Fibroblast of lung (primary cell): ENCODE results near the gene STMN1. TPM values are rescaled to one million over a fixed set of nuclear protein-coding genes. Genes with fewer than 3 reads are reported as not detected.

Source experiments
- DNase-seq, 2 donors: peaks; one replicate each; pipeline versions ENCODE4 v3.0.0 to v3.0.0-alpha.2; 2010; ENCODE audit warnings: low read depth in 2 of 2
- H2AFZ ChIP-seq: 2 replicates; pipeline ENCODE4 v1.5.1; 2012; ENCODE audit warnings: low read length, control low read depth, inconsistent platforms
- H3K27ac ChIP-seq: 2 replicates; pipeline ENCODE4 v1.5.1; 2011; ENCODE audit warnings: low read length, control low read depth; ENCODE audit not compliant: insufficient read depth
- H3K27me3 ChIP-seq: 2 replicates; pipeline ENCODE4 v1.5.1; 2011; ENCODE audit warnings: mild to moderate bottlenecking, low read length; ENCODE audit not compliant: control insufficient read depth, insufficient read depth
- H3K36me3 ChIP-seq: 2 replicates; pipeline ENCODE4 v1.5.1; 2011; ENCODE audit warnings: low read length; ENCODE audit not compliant: control insufficient read depth, insufficient read depth
- H3K4me1 ChIP-seq: 2 replicates; pipeline ENCODE4 v1.5.1; 2011; ENCODE audit warnings: low read length; ENCODE audit not compliant: control insufficient read depth, insufficient read depth; ENCODE audit errors: extremely low read depth
- H3K4me2 ChIP-seq: 2 replicates; pipeline ENCODE4 v1.5.1; 2011; ENCODE audit warnings: low read length, control low read depth; ENCODE audit not compliant: insufficient read depth; ENCODE audit errors: extremely low read depth
- H3K4me3 ChIP-seq, 4 experiments: fragments of 200-600 bp in 1 of 4; sonication (generic) in 1 of 4; replicated peaks in 1 of 4; 2 replicates each; pipeline ENCODE4 v1.5.1; 2011 to 2016; ENCODE audit warnings: low read length in 4 of 4, low read depth in 3 of 4, mild to moderate bottlenecking in 3 of 4, control low read depth in 2 of 4, inconsistent platforms in 1 of 4, mixed read lengths in 1 of 4; ENCODE audit not compliant: insufficient read depth in 1 of 4; ENCODE audit errors: control extremely low read depth in 1 of 4
- H3K79me2 ChIP-seq: 2 replicates; pipeline ENCODE4 v1.5.1; 2012; ENCODE audit warnings: mild to moderate bottlenecking, low read length, inconsistent platforms; ENCODE audit not compliant: control insufficient read depth, insufficient read depth
- H3K9ac ChIP-seq: 2 replicates; pipeline ENCODE4 v1.5.1; 2011; ENCODE audit warnings: mild to moderate bottlenecking, low read length, control low read depth; ENCODE audit not compliant: insufficient read depth
- H3K9me3 ChIP-seq: 2 replicates; pipeline ENCODE4 v1.5.1; 2012; ENCODE audit warnings: low read depth, low read length; ENCODE audit not compliant: control insufficient read depth, insufficient read depth
- H4K20me1 ChIP-seq: 2 replicates; pipeline ENCODE4 v1.5.1; 2011; ENCODE audit warnings: low read length; ENCODE audit not compliant: control insufficient read depth, insufficient read depth; ENCODE audit errors: extremely low read depth
- EZH2 ChIP-seq: IDR thresholded peaks from 2 replicates; pipeline ENCODE4 v1.5.1; 2012; ENCODE audit warnings: low read length, control low read depth, mild to moderate bottlenecking; ENCODE audit errors: missing control alignments
- polyA plus RNA-seq, 2 donors: library from polyadenylated mRNA; depleted of rRNA in 1 of 2; stranded (reverse) in 1 of 2; unstranded in 1 of 2; fragments of >200 nt; gene quantifications; 2 replicates each; pipeline ENCODE4 v1.2.1, GENCODE V29; 2011 to 2012; ENCODE audit warnings: missing spikeins in 1 of 2
- total RNA-seq: library from RNA; depleted of rRNA; stranded (reverse); fragments of >200 nt; gene quantifications from 2 replicates; pipeline ENCODE4 v1.2.1, GENCODE V29; 2014
- TF ChIP-seq, protein P1 (sequence below), 2 donors: IDR thresholded peaks in 1 of 2; conservative IDR thresholded peaks in 1 of 2; 1 replicate in 1 of 2; 2 replicates in 1 of 2; pipeline ENCODE4 v1.5.1; 2011 to 2012; ENCODE audit warnings: low read length in 2 of 2, control low read depth in 1 of 2, inconsistent platforms in 1 of 2, low read depth in 1 of 2, mild to moderate bottlenecking in 1 of 2

The STMN1 gene
- total and polyA plus RNA-seq, 2 donors (not counting 1 experiment from before 2014, with no cell fraction given), result 90.7 to 94.7 TPM

DNA sequence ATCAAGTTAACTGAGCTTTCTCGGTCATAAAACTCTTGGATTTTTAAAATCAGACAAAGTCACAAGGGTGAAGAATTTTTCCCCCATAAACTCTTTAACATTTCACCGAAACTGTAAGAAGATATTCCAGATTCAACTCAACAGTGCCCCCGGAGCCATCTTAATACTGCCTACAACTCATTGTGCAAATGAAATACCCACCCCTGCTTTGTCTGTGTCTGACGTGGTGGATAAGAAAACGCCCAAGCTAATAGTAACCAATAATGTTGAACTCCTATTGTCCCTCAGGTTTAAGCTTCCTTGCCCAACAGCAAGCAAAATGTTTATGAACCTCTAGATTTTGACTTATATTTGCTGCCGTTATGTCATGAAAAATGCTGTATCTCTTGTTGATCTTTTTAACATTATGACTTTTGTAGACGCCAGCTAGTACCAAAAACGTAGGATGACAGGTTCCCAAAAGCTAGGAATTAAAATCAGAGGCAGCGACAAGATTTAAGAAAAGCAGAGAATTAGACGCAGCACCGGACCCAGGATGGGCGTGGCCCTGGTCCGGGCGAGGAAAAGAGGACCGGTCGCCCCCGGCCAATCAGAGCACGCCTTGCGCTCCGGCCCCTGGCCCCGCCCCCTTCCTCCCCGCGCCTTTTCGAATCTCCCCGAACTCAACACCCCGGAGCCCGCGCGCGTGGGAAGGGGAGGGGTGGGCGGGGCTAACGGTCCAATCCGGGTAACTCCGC lies 1.1 kb downstream of the STMN1 start:
- peak overlapping the region; percentile 60 to 86 (median 76) for H3K4me3 ChIP-seq
- TF ChIP-seq, protein P1, sequence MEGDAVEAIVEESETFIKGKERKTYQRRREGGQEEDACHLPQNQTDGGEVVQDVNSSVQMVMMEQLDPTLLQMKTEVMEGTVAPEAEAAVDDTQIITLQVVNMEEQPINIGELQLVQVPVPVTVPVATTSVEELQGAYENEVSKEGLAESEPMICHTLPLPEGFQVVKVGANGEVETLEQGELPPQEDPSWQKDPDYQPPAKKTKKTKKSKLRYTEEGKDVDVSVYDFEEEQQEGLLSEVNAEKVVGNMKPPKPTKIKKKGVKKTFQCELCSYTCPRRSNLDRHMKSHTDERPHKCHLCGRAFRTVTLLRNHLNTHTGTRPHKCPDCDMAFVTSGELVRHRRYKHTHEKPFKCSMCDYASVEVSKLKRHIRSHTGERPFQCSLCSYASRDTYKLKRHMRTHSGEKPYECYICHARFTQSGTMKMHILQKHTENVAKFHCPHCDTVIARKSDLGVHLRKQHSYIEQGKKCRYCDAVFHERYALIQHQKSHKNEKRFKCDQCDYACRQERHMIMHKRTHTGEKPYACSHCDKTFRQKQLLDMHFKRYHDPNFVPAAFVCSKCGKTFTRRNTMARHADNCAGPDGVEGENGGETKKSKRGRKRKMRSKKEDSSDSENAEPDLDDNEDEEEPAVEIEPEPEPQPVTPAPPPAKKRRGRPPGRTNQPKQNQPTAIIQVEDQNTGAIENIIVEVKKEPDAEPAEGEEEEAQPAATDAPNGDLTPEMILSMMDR (conservative IDR thresholded peaks at IDR 0.05 in 1 of 2, IDR thresholded peaks at IDR 0.05 in 1 of 2; ENCODE audit: low read depth in 1 of 2, low read length in 2 of 2), result peak in 1 of 2 donors; percentile 16
- TF ChIP-seq EZH2, result no peak
- peak overlapping the region; percentile 62 for H3K9ac ChIP-seq
- H3K36me3 ChIP-seq, result peaks cover 3% of the 10 kb centered on the region
- DNase-seq, result peak; percentile 87 to 89
- H2AFZ ChIP-seq, result peak overlapping the region; percentile 35
- H3K79me2 ChIP-seq, result peaks cover 37% of the 10 kb centered on the region
- H3K27ac ChIP-seq, result peak overlapping the region; percentile 72
- no peaks in the 10 kb centered on the region for H3K4me1 ChIP-seq
- H3K9me3 ChIP-seq, result no peaks in the 10 kb centered on the region
- H3K4me2 ChIP-seq, result peak overlapping the region; percentile 64
- H3K27me3 ChIP-seq, result no peaks in the 10 kb centered on the region
- H4K20me1 ChIP-seq, result no peaks in the 10 kb centered on the region

DNA sequence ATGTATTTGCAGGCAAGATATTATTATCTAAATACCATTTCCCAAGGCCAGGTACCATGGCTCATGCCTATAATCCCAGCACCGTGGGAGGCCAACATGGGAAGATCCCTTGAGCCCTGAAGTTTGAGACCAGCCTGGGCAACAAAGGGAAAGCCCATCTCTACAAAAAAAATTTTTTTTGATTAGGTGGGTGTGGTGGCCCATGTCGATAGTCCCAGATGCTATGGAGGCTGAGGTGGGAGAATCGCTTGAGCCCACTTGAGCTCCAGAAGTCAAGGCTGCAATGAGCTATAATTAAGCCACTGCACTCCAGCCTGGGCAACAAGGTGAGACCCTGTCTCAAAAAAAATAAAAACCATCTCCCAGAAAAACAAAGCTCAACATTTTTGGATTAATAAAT lies 2.2 kb downstream of the STMN1 start:
- Histone ChIP-seq H3K4me1 (no peaks in the 10 kb centered on the region), H3K9ac (no peak overlapping the region), H2AFZ (no peak overlapping the region), H4K20me1 (no peaks in the 10 kb centered on the region), H3K36me3 (peaks cover 3% of the 10 kb centered on the region), H3K9me3 (no peaks in the 10 kb centered on the region), H3K27me3 (no peaks in the 10 kb centered on the region), H3K4me2 (peak overlapping the region; percentile 64), H3K4me3 (peak overlapping the region; percentile 60 to 86 (median 76)), H3K79me2 (peaks cover 37% of the 10 kb centered on the region), H3K27ac (no peak overlapping the region)
- TF ChIP-seq, protein P1 (conservative IDR thresholded peaks at IDR 0.05 in 1 of 2, IDR thresholded peaks at IDR 0.05 in 1 of 2; ENCODE audit: low read depth in 1 of 2, low read length in 2 of 2), result no peak
- TF ChIP-seq EZH2, result no peak
- no peak for DNase-seq

DNA sequence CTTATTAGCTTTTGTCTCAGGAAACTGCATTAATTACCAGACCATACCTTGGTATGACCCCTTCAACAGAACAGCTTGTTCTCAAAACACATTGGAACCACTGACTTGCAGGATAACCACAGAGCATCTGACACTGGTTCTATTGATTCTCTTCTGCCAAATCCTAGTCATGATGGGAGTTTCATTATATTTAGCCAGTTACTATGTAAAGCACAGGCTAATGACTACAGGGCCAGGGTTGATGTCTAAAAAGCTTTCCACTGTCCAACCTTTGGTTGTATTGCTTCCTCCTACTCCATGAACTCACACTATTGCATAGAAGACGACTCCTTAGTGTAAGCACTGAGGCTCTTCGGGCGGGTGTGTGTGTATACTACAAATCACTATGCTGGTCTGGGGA lies 3.8 kb downstream of the STMN1 start:
- H3K27me3 ChIP-seq, result no peaks in the 10 kb centered on the region
- peaks cover 37% of the 10 kb centered on the region for H3K79me2 ChIP-seq
- DNase-seq, result no peak
- no peak overlapping the region for H3K4me3 ChIP-seq
- H3K36me3 ChIP-seq, result peaks cover 3% of the 10 kb centered on the region
- H2AFZ ChIP-seq, result no peak overlapping the region
- no peaks in the 10 kb centered on the region for H4K20me1 ChIP-seq
- H3K9me3 ChIP-seq, result no peaks in the 10 kb centered on the region
- H3K4me2 ChIP-seq, result no peak overlapping the region
- no peak overlapping the region for H3K27ac ChIP-seq
- H3K9ac ChIP-seq, result no peak overlapping the region
- H3K4me1 ChIP-seq, result no peaks in the 10 kb centered on the region
- TF ChIP-seq, protein P1 (conservative IDR thresholded peaks at IDR 0.05 in 1 of 2, IDR thresholded peaks at IDR 0.05 in 1 of 2; ENCODE audit: low read depth in 1 of 2, low read length in 2 of 2), result no peak
